ENCODE measurements around the gene PDZRN4. TPM values are rescaled to one million over a fixed set of nuclear protein-coding genes. Genes with fewer than 3 reads are reported as not detected.
"Not testable (repeated sequence)": the region's sequence is repeated elsewhere in the genome, so short reads cannot be mapped to it uniquely, and the experiment has no call there.

Gene PDZRN4
- total RNA-seq, 2 donors from 2014 or later: 0.52 to 0.99 TPM

- intact Hi-C loops (cut with DNase I): no loop called here
- ATAC-seq: no peak
- DNase-seq: no peak
- H3K9me3 ChIP-seq: no peaks in the 10 kb centered on the region
- TF ChIP-seq POLR2A (IDR thresholded peaks at IDR 0.05) (no peak), CTCF (IDR thresholded peaks at IDR 0.05) (no peak)
- H3K27ac ChIP-seq: no peak overlapping the region
- WGBS, 2 donors: 52 to 66% methylated on average over 2 of the region's 2 CpGs
- H3K4me3 ChIP-seq: no peak overlapping the region
- no peaks in the 10 kb centered on the region for H3K36me3 ChIP-seq (replicated peaks in 1 of 2; ENCODE audit: insufficient read depth in 1 of 2, low read depth in 2 of 2)
- no peaks in the 10 kb centered on the region for H3K4me1 ChIP-seq
- H3K27me3 ChIP-seq: no peaks in the 10 kb centered on the region
Observed at GRCh38 chr12:41532072-41532471, 344.0 kb downstream of the PDZRN4 start.

- H3K9me3 ChIP-seq: no peaks in the 10 kb centered on the region
- intact Hi-C loops (cut with DNase I): no loop called here
- no peak for ATAC-seq
- DNase-seq: no peak
- H3K27ac ChIP-seq: no peak overlapping the region
- H3K36me3 ChIP-seq (replicated peaks in 1 of 2; ENCODE audit: insufficient read depth in 1 of 2, low read depth in 2 of 2): no peaks in the 10 kb centered on the region
- H3K4me1 ChIP-seq: no peaks in the 10 kb centered on the region
- 54 to 74% methylated on average over 4 of the region's 4 CpGs for WGBS, 2 donors
- H3K4me3 ChIP-seq: no peak overlapping the region
- no peaks in the 10 kb centered on the region for H3K27me3 ChIP-seq
- no peak for TF ChIP-seq POLR2A (IDR thresholded peaks at IDR 0.05)
- no peak for TF ChIP-seq CTCF (IDR thresholded peaks at IDR 0.05)
Observed at GRCh38 chr12:41536813-41537490, 348.8 kb downstream of the PDZRN4 start.

GRCh38 chr12:41537522-41537921, 349.4 kb downstream of the PDZRN4 start:
- Histone ChIP-seq H3K4me3 (no peak overlapping the region), H3K9me3 (no peaks in the 10 kb centered on the region), H3K27me3 (no peaks in the 10 kb centered on the region), H3K27ac (no peak overlapping the region), H3K4me1 (no peaks in the 10 kb centered on the region), H3K36me3 (replicated peaks in 1 of 2; ENCODE audit: insufficient read depth in 1 of 2, low read depth in 2 of 2) (no peaks in the 10 kb centered on the region)
- no peak for DNase-seq
- 72 to 88% methylated on average over 1 of the region's 1 CpG for WGBS, 2 donors
- intact Hi-C loops (cut with DNase I): no loop called here
- no peak for ATAC-seq
- TF ChIP-seq POLR2A (IDR thresholded peaks at IDR 0.05) (no peak), CTCF (IDR thresholded peaks at IDR 0.05) (no peak)

GRCh38 chr12:41545761-41546160, 357.6 kb downstream of the PDZRN4 start:
- no peak for DNase-seq
- TF ChIP-seq CTCF (IDR thresholded peaks at IDR 0.05) (no peak), POLR2A (IDR thresholded peaks at IDR 0.05) (no peak)
- Histone ChIP-seq H3K36me3 (replicated peaks in 1 of 2; ENCODE audit: insufficient read depth in 1 of 2, low read depth in 2 of 2) (no peaks in the 10 kb centered on the region), H3K4me1 (no peaks in the 10 kb centered on the region), H3K9me3 (no peaks in the 10 kb centered on the region), H3K4me3 (no peak overlapping the region), H3K27ac (no peak overlapping the region), H3K27me3 (no peaks in the 10 kb centered on the region)
- ATAC-seq: no peak
- intact Hi-C loops (cut with DNase I): no loop called here
- 68 to 79% methylated on average over 6 of the region's 6 CpGs for WGBS, 2 donors

- ATAC-seq; intact Hi-C loops (cut with DNase I); H3K27me3 ChIP-seq; DNase-seq; H3K36me3 ChIP-seq (replicated peaks in 1 of 2; ENCODE audit: insufficient read depth in 1 of 2, low read depth in 2 of 2); H3K27ac ChIP-seq; H3K4me1 ChIP-seq; H3K4me3 ChIP-seq; H3K9me3 ChIP-seq: not testable (repeated sequence)
- WGBS, 2 donors: 38 to 39% methylated on average over 1 of the region's 1 CpG
Observed at GRCh38 chr12:41547071-41547470, 359.0 kb downstream of the PDZRN4 start.
